ENCODE data around the gene TSPAN8.

GRCh38 chr12:71075743-71076142, 82.1 kb downstream of the TSPAN8 start:
- no peak for TF ChIP-seq CTCF (IDR thresholded peaks at IDR 0.05; ENCODE audit: insufficient read depth, low read depth, low read length)
- TF ChIP-seq EZH2 (IDR thresholded peaks at IDR 0.05; ENCODE audit: insufficient read depth, low read length), result no peak

All from astrocyte (in vitro differentiated cells and primary cell).